Immature natural killer cell (primary cell): ENCODE results near the gene HPS1. TPM values are rescaled to one million over a fixed set of nuclear protein-coding genes. Genes with fewer than 3 reads are reported as not detected.

ENCODE experiments used
- DNase-seq, 3 donors: peaks; one replicate each; pipeline ENCODE4 v3.0.0; 2022; ENCODE audit warnings: mixed read lengths in 1 of 3
- H3K27ac Mint-ChIP-seq, 6 donors: one replicate each; pipeline ENCODE4 v1.8.0; 2020; ENCODE audit warnings: mixed read lengths in 6 of 6, mild to moderate bottlenecking in 5 of 6, inconsistent platforms in 4 of 6, moderate library complexity in 3 of 6
- H3K27me3 Mint-ChIP-seq, 3 donors: one replicate each; pipeline ENCODE4 v1.8.0; 2020 to 2021; ENCODE audit warnings: low read depth in 3 of 3, mild to moderate bottlenecking in 3 of 3, mixed read lengths in 3 of 3, moderate library complexity in 3 of 3, inconsistent platforms in 1 of 3
- H3K36me3 Mint-ChIP-seq, 3 donors: one replicate each; pipeline ENCODE4 v1.8.0; 2020; ENCODE audit warnings: mixed read lengths in 3 of 3, inconsistent platforms in 2 of 3, mild to moderate bottlenecking in 2 of 3
- H3K4me1 Mint-ChIP-seq, 2 donors: one replicate each; pipeline ENCODE4 v1.8.0; 2020; ENCODE audit warnings: inconsistent platforms in 2 of 2, mild to moderate bottlenecking in 2 of 2, mixed read lengths in 2 of 2, moderate library complexity in 1 of 2
- H3K4me3 Mint-ChIP-seq, 5 donors: one replicate each; pipeline ENCODE4 v1.8.0; 2020; ENCODE audit warnings: mild to moderate bottlenecking in 5 of 5, mixed read lengths in 5 of 5, inconsistent platforms in 3 of 5, moderate library complexity in 3 of 5
- H3K9me3 Mint-ChIP-seq, 6 donors: one replicate each; pipeline ENCODE4 v1.8.0; 2020; ENCODE audit warnings: mild to moderate bottlenecking in 6 of 6, mixed read lengths in 6 of 6, inconsistent platforms in 4 of 6, moderate library complexity in 3 of 6
- polyA plus RNA-seq, 3 donors: library from polyadenylated mRNA; unstranded; fragments of 300-500 nt; fragmentation: Illumina TruSeq; gene quantifications; one replicate each; pipeline ENCODE4 v1.2.3, GENCODE V29; 2021

HPS1 gene
- polyA plus RNA-seq, 3 donors from 2014 or later = 72.4 to 110 (median 85.6) TPM

GRCh38 chr10:98474628-98475027 is 27.9 kb upstream of the HPS1 start:
- no peak for DNase-seq
- no peak overlapping the region for H3K27ac Mint-ChIP-seq
- peaks cover 0 to 2% (median 0%) of the 10 kb centered on the region in 3 donors for H3K27me3 Mint-ChIP-seq
- H3K4me1 Mint-ChIP-seq = peaks cover 5 to 18% of the 10 kb centered on the region in 2 donors
- no peak overlapping the region for H3K4me3 Mint-ChIP-seq
- H3K9me3 Mint-ChIP-seq = no peaks in the 10 kb centered on the region
- no peaks in the 10 kb centered on the region for H3K36me3 Mint-ChIP-seq

DNA sequence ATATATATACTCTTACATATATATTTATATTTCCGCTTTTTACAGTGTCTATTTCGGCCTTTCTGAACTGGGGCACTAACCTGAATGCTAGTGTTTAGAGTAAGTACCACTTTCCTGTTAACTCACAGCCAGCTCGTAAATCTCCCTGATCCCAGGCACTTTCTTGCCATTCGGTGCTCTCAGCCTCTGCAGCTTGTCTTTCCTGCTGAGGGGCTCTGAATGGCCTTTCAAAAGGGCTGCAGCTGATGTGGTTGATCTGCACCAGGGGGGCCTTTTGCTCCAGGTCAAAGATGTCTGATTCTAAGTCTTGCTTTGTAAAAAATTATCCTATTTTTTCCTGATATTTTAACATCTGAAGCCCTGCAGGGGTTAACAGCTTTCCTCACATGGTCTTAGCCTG is 25.5 kb upstream of the HPS1 start:
- Mint-ChIP-seq H3K27me3 (peaks cover 0 to 4% (median 2%) of the 10 kb centered on the region in 3 donors), H3K4me1 (peaks cover 7 to 12% of the 10 kb centered on the region in 2 donors), H3K9me3 (no peaks in the 10 kb centered on the region), H3K4me3 (no peak overlapping the region), H3K27ac (no peak overlapping the region), H3K36me3 (no peaks in the 10 kb centered on the region)
- no peak for DNase-seq

DNA sequence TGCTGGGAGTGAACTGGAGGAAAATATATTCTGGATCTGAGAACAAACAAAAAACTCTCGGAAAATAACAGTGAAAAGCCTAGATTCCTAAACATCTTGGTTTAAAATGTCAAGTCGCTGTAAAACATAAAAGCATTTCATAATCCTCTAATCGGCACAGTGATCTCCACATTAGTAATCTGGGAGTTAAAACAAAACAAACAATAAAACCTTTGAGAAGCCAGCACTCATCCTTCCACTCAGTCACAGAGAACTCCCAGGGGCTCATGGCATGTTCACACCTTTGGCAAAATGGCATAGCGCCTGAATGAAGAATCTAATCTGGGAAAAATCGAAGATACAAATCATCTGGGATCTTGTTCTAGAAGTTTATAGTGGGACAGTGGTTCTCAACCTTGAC is 24.1 kb upstream of the HPS1 start:
- DNase-seq = no peak
- peaks cover 0 to 6% (median 2%) of the 10 kb centered on the region in 3 donors for H3K27me3 Mint-ChIP-seq
- no peaks in the 10 kb centered on the region for H3K36me3 Mint-ChIP-seq
- no peak overlapping the region for H3K27ac Mint-ChIP-seq
- H3K9me3 Mint-ChIP-seq = no peaks in the 10 kb centered on the region
- H3K4me3 Mint-ChIP-seq = no peak overlapping the region
- peaks cover 7 to 13% of the 10 kb centered on the region in 2 donors for H3K4me1 Mint-ChIP-seq

- peak overlapping the region in 4 of 5 donors; percentile 78 to 99 (median 92) for H3K4me3 Mint-ChIP-seq
Observed at GRCh38 chr10:98469001-98469931, 22.5 kb upstream of the HPS1 start.

DNA sequence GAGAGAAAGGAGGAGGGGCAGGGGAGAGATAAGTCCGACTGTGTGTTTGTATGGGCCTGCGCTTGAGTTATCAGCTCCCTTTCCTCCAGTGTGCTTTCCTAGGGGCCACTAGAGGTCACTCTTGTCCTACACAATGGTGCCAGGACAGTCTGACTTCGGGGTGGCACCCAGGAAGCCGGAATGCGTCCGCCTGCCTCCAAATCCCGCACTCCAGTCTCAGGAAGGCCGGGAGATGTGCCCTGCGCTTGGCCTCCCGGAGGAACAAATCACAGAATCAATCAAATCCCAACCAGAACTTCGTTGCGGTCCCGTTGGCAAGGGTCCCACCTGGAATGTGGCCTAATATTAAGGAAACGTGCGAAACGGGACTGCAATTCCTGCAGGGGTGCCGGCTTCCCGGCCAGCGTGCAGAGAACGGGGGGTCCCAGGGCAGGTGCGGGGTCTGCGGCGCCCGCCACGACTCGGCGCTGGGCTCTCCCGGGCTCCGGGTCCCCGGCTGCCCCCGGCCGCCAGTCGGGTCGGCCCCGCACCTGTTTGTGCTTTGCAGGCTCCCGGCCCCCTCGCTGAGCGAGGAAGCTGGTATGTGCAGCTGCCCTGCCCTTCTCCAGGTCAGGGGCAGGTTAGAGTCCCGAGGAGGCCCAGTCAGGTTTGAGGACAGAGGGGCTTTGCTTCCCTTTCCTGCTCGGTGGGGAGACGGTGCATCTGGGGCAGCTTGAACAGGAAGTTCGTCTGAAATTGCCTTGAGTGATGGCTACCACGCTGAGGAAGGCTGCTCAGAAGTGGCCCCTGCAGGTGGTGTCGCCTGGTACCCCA is 21.0 kb upstream of the HPS1 start:
- peak overlapping the region; percentile 96 to 99 (median 99) for H3K4me3 Mint-ChIP-seq
- H3K9me3 Mint-ChIP-seq = no peaks in the 10 kb centered on the region
- H3K4me1 Mint-ChIP-seq = peaks cover 7 to 13% of the 10 kb centered on the region in 2 donors
- H3K27me3 Mint-ChIP-seq = peaks cover 0 to 6% (median 4%) of the 10 kb centered on the region in 3 donors
- H3K36me3 Mint-ChIP-seq = no peaks in the 10 kb centered on the region
- DNase-seq = peak; percentile 57 to 75 (median 69)
- H3K27ac Mint-ChIP-seq = peak overlapping the region; percentile 71 to 93 (median 88)

More at GRCh38 chr10:98469001-98469931, 22.5 kb upstream of the HPS1 start:
- Mint-ChIP-seq H3K9me3 (no peaks in the 10 kb centered on the region), H3K27ac (no peak overlapping the region), H3K4me1 (peaks cover 7 to 13% of the 10 kb centered on the region in 2 donors), H3K36me3 (no peaks in the 10 kb centered on the region), H3K27me3 (peaks cover 0 to 6% (median 2%) of the 10 kb centered on the region in 3 donors)
- DNase-seq = no peak

DNA sequence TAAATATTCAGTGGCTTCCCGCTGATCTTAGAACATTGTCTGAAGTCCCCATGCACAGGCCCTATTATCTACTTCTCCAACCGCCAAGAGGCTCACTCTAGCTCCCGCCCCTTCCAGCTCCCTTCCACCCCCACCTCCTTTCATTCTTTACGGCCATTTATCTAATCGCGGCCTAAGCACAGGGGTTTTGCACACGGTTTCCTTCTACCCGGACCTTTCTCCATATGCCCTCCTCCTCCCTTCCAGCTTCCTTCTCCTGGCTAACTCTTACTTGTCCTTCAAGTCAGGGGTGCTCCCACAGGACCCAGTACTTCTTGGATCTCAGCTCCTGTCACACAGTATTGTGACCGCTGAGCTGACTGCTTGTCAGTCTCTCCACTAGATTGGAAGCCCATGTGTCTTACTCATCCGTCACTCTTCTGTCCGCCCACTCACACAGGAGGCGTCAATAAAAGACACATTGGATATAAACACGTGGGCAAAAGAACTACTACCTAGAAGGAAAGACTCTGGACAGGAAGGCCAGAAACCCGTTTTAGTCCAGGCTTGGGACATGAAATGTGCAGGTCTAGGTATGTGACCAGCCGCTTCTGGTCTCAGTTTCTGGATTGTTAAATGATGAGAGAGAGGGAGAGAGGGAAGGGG is 20.2 kb upstream of the HPS1 start:
- Mint-ChIP-seq H3K4me1 (peaks cover 7 to 13% of the 10 kb centered on the region in 2 donors), H3K9me3 (no peaks in the 10 kb centered on the region), H3K36me3 (no peaks in the 10 kb centered on the region), H3K27me3 (peaks cover 0 to 6% (median 4%) of the 10 kb centered on the region in 3 donors), H3K27ac (peak overlapping the region in 1 of 6 donors; percentile 76), H3K4me3 (peak overlapping the region; percentile 38 to 99 (median 97))
- DNase-seq = no peak

GRCh38 chr10:98465866-98466265 is 19.1 kb upstream of the HPS1 start:
- H3K4me3 Mint-ChIP-seq = no peak overlapping the region
- no peak for DNase-seq
- H3K27me3 Mint-ChIP-seq = peaks cover 2 to 6% (median 4%) of the 10 kb centered on the region in 3 donors
- no peak overlapping the region for H3K27ac Mint-ChIP-seq
- no peaks in the 10 kb centered on the region for H3K36me3 Mint-ChIP-seq
- peaks cover 7 to 13% of the 10 kb centered on the region in 2 donors for H3K4me1 Mint-ChIP-seq
- H3K9me3 Mint-ChIP-seq = no peaks in the 10 kb centered on the region

GRCh38 chr10:98463976-98464754 is 17.4 kb upstream of the HPS1 start:
- DNase-seq = no peak
- H3K4me3 Mint-ChIP-seq = no peak overlapping the region
- no peak overlapping the region for H3K27ac Mint-ChIP-seq
- H3K4me1 Mint-ChIP-seq = peaks cover 7 to 13% of the 10 kb centered on the region in 2 donors
- no peaks in the 10 kb centered on the region for H3K9me3 Mint-ChIP-seq
- H3K27me3 Mint-ChIP-seq = peaks cover 2 to 6% (median 4%) of the 10 kb centered on the region in 3 donors
- H3K36me3 Mint-ChIP-seq = no peaks in the 10 kb centered on the region

DNA sequence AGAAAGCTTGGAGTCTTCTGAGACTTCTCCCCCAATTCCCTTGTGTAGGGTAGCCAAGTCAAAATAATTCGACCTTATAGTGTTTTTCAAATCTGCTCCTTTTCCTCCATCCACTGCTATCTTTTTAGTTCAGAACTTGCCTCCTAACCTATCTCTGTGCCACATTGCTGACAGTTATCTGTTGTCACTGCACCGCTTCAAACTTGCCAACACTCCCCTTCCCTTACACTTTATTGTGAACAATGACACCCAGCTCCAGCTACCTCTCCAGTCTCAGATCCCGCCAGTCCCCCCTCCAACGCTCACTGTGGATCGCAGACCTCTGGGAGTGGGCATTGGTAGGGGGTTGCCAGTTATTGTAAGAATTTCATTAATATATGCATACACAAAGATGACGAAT is 16.3 kb upstream of the HPS1 start:
- no peak overlapping the region for H3K4me3 Mint-ChIP-seq
- H3K27ac Mint-ChIP-seq = no peak overlapping the region
- DNase-seq = no peak
- peaks cover 2 to 9% (median 2%) of the 10 kb centered on the region in 3 donors for H3K27me3 Mint-ChIP-seq
- H3K9me3 Mint-ChIP-seq = no peaks in the 10 kb centered on the region
- H3K4me1 Mint-ChIP-seq = peaks cover 2 to 6% of the 10 kb centered on the region in 2 donors
- H3K36me3 Mint-ChIP-seq = no peaks in the 10 kb centered on the region

GRCh38 chr10:98461500-98461842 is 14.7 kb upstream of the HPS1 start:
- H3K4me1 Mint-ChIP-seq = no peaks in the 10 kb centered on the region
- no peaks in the 10 kb centered on the region for H3K36me3 Mint-ChIP-seq
- H3K27me3 Mint-ChIP-seq = peaks cover 0 to 13% (median 2%) of the 10 kb centered on the region in 3 donors
- H3K27ac Mint-ChIP-seq = no peak overlapping the region
- DNase-seq = no peak
- H3K9me3 Mint-ChIP-seq = no peaks in the 10 kb centered on the region
- H3K4me3 Mint-ChIP-seq = no peak overlapping the region

GRCh38 chr10:98460837-98461499 is 14.2 kb upstream of the HPS1 start:
- Mint-ChIP-seq H3K4me1 (no peaks in the 10 kb centered on the region), H3K9me3 (no peaks in the 10 kb centered on the region), H3K27me3 (peaks cover 0 to 13% (median 2%) of the 10 kb centered on the region in 3 donors), H3K27ac (no peak overlapping the region), H3K36me3 (no peaks in the 10 kb centered on the region), H3K4me3 (no peak overlapping the region)
- no peak for DNase-seq

GRCh38 chr10:98458809-98459784 is 12.4 kb upstream of the HPS1 start:
- Mint-ChIP-seq H3K27ac (no peak overlapping the region), H3K27me3 (peaks cover 2 to 13% (median 2%) of the 10 kb centered on the region in 3 donors), H3K4me1 (no peaks in the 10 kb centered on the region), H3K4me3 (no peak overlapping the region), H3K36me3 (no peaks in the 10 kb centered on the region), H3K9me3 (no peaks in the 10 kb centered on the region)
- DNase-seq = no peak
